ENCODE measurements around the gene STEAP2. TPM values are rescaled to one million over a fixed set of nuclear protein-coding genes. Genes with fewer than 3 reads are reported as not detected.

STEAP2 gene
- total and polyA plus RNA-seq, 4 donors: 3.1 to 73.2 (median 27.2) TPM

DNA sequence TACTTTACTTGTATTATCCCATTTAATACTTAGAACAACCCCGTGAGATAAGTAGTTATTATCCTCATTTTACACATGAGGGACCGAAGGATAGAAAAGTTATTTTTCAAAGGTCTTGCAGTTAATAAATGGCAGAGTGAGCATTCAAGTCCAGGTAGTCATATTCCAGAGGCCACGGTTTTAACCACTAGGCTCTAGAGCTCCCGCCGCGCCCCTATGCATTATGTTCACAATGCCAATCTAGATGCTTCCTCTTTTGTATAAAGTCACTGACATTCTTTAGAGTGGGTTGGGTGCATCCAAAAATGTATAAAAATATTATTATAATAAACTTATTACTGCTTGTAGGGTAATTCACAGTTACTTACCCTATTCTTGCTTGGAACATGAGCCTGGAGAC, 22.0 kb downstream of the STEAP2 start:
- ATAC-seq (ENCODE audit: low FRiP score) (no peak), DNase-seq (no peak)
- no peaks in the 10 kb centered on the region for H3K36me3 ChIP-seq (ENCODE audit: control insufficient read depth in 1 of 2, insufficient read depth in 2 of 2, low read length in 1 of 2)
- H3K4me1 ChIP-seq (ENCODE audit: control insufficient read depth in 1 of 2, insufficient read depth in 2 of 2, low read length in 2 of 2): no peaks in the 10 kb centered on the region
- no peak overlapping the region for H3K27ac ChIP-seq (ENCODE audit: low read depth in 1 of 2, low read length in 2 of 2)
- intact Hi-C loops (cut with DNase I): no loop called here
- no peaks in the 10 kb centered on the region for H3K9me3 ChIP-seq (ENCODE audit: control insufficient read depth, low read length)
- 96 to 98% methylated on average over 6 of the region's 6 CpGs for WGBS, 2 donors
- H3K27me3 ChIP-seq (ENCODE audit: control insufficient read depth in 1 of 2, insufficient read depth in 2 of 2, low read length in 1 of 2): no peaks in the 10 kb centered on the region
- no peak overlapping the region for H3K4me3 ChIP-seq (ENCODE audit: low read length in 2 of 2)

DNA sequence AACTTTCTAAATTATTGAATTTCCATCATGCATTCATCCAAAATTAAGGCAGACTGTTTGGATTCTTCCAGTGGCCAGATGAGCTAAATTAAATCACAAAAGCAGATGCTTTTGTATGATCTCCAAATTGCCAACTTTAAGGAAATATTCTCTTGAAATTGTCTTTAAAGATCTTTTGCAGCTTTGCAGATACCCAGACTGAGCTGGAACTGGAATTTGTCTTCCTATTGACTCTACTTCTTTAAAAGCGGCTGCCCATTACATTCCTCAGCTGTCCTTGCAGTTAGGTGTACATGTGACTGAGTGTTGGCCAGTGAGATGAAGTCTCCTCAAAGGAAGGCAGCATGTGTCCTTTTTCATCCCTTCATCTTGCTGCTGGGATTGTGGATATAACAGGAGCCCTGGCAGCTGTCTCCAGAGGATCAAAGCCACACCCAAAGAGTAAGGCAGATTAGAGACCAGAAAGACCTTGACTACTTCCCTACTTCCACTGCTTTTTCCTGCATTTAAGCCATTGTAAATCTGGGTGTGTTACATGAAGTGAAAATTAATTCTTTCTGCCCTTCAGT, 25.3 kb downstream of the STEAP2 start:
- intact Hi-C loops (cut with DNase I): no loop called here
- no peaks in the 10 kb centered on the region for H3K36me3 ChIP-seq (ENCODE audit: control insufficient read depth in 1 of 2, insufficient read depth in 2 of 2, low read length in 1 of 2)
- WGBS, 2 donors: 92 to 94% methylated on average over 1 of the region's 1 CpG
- H3K4me3 ChIP-seq (ENCODE audit: low read length in 2 of 2): no peak overlapping the region
- no peak for ATAC-seq (ENCODE audit: low FRiP score)
- DNase-seq: no peak
- H3K27me3 ChIP-seq (ENCODE audit: control insufficient read depth in 1 of 2, insufficient read depth in 2 of 2, low read length in 1 of 2): no peaks in the 10 kb centered on the region
- H3K4me1 ChIP-seq (ENCODE audit: control insufficient read depth in 1 of 2, insufficient read depth in 2 of 2, low read length in 2 of 2): no peaks in the 10 kb centered on the region
- H3K27ac ChIP-seq (ENCODE audit: low read depth in 1 of 2, low read length in 2 of 2): no peak overlapping the region
- no peaks in the 10 kb centered on the region for H3K9me3 ChIP-seq (ENCODE audit: control insufficient read depth, low read length)

DNA sequence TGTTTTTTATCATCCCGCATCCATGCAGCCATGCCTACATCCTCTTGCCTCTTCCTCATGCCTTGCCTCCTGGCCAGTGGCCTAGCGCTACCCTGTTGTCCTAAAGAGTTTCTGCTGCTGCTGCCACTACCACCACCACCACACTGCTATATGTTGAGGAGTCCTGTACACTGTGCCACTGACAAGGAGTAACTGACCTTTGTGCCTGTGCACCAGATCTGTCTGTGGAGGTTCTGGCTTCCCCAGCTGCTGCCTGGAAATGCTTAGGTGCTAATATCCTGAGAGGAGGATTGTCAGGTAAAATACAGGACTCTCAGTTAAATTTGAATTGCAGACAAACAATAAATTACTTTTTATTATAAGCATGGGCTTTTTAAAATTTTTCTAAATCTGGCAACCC, 26.5 kb downstream of the STEAP2 start:
- DNase-seq (no peak), ATAC-seq (ENCODE audit: low FRiP score) (no peak)
- no peaks in the 10 kb centered on the region for H3K9me3 ChIP-seq (ENCODE audit: control insufficient read depth, low read length)
- 95 to 97% methylated on average over 2 of the region's 2 CpGs for WGBS, 2 donors
- intact Hi-C loops (cut with DNase I): no loop called here
- no peak overlapping the region for H3K27ac ChIP-seq (ENCODE audit: low read depth in 1 of 2, low read length in 2 of 2)
- H3K27me3 ChIP-seq (ENCODE audit: control insufficient read depth in 1 of 2, insufficient read depth in 2 of 2, low read length in 1 of 2): no peaks in the 10 kb centered on the region
- H3K4me3 ChIP-seq (ENCODE audit: low read length in 2 of 2): no peak overlapping the region
- no peaks in the 10 kb centered on the region for H3K36me3 ChIP-seq (ENCODE audit: control insufficient read depth in 1 of 2, insufficient read depth in 2 of 2, low read length in 1 of 2)
- no peaks in the 10 kb centered on the region for H3K4me1 ChIP-seq (ENCODE audit: control insufficient read depth in 1 of 2, insufficient read depth in 2 of 2, low read length in 2 of 2)

DNA sequence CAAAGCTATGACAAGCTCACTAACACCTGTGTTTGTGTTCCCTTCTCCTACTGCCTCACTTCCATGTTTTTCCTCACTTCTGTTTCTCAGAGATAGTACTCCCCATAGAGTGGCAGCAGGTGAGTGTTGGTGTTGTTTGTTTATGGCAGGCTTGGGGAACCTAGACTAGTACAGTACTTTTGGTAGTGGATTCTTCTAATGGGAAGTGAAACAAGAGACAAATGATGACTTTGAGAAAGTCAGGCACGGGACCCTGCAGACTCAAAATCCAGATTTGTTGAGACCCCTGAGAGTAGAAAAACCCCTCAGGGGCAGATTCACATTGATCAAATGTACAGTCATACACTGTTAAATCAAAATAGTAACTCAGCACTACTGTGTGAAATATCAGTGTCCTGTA, 27.0 kb downstream of the STEAP2 start:
- Histone ChIP-seq H3K36me3 (ENCODE audit: control insufficient read depth in 1 of 2, insufficient read depth in 2 of 2, low read length in 1 of 2) (no peaks in the 10 kb centered on the region), H3K27ac (ENCODE audit: low read depth in 1 of 2, low read length in 2 of 2) (no peak overlapping the region), H3K9me3 (ENCODE audit: control insufficient read depth, low read length) (no peaks in the 10 kb centered on the region), H3K4me1 (ENCODE audit: control insufficient read depth in 1 of 2, insufficient read depth in 2 of 2, low read length in 2 of 2) (no peaks in the 10 kb centered on the region), H3K4me3 (ENCODE audit: low read length in 2 of 2) (no peak overlapping the region), H3K27me3 (ENCODE audit: control insufficient read depth in 1 of 2, insufficient read depth in 2 of 2, low read length in 1 of 2) (no peaks in the 10 kb centered on the region)
- 77 to 85% methylated on average over 1 of the region's 1 CpG for WGBS, 2 donors
- ATAC-seq (ENCODE audit: low FRiP score) (no peak), DNase-seq (no peak)
- intact Hi-C loops (cut with DNase I): no loop called here

DNA sequence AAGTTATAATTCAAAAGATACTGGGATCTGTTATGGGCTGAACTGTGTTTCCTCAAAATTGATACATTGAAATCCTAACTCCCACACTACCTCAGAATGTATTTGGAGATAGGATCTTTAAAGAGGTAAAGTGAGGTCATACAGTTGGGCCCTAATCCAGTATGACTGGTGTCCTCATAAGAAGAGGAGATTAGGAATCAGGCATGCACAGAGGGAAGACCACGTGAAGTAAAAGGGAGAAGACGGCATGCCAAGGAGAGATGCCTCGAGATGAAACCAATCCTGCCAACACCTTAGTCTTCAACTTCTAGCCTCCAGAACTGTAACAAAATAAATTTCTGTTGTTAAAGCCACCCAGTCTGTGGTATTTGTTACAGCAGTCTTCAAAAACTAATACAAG, 27.5 kb downstream of the STEAP2 start:
- intact Hi-C loops (cut with DNase I): no loop called here
- H3K9me3 ChIP-seq (ENCODE audit: control insufficient read depth, low read length): no peaks in the 10 kb centered on the region
- H3K27me3 ChIP-seq (ENCODE audit: control insufficient read depth in 1 of 2, insufficient read depth in 2 of 2, low read length in 1 of 2): no peaks in the 10 kb centered on the region
- DNase-seq (no peak), ATAC-seq (ENCODE audit: low FRiP score) (no peak)
- no peak overlapping the region for H3K4me3 ChIP-seq (ENCODE audit: low read length in 2 of 2)
- 74 to 87% methylated on average over 3 of the region's 3 CpGs for WGBS, 2 donors
- H3K36me3 ChIP-seq (ENCODE audit: control insufficient read depth in 1 of 2, insufficient read depth in 2 of 2, low read length in 1 of 2): no peaks in the 10 kb centered on the region
- H3K27ac ChIP-seq (ENCODE audit: low read depth in 1 of 2, low read length in 2 of 2): no peak overlapping the region
- no peaks in the 10 kb centered on the region for H3K4me1 ChIP-seq (ENCODE audit: control insufficient read depth in 1 of 2, insufficient read depth in 2 of 2, low read length in 2 of 2)

DNA sequence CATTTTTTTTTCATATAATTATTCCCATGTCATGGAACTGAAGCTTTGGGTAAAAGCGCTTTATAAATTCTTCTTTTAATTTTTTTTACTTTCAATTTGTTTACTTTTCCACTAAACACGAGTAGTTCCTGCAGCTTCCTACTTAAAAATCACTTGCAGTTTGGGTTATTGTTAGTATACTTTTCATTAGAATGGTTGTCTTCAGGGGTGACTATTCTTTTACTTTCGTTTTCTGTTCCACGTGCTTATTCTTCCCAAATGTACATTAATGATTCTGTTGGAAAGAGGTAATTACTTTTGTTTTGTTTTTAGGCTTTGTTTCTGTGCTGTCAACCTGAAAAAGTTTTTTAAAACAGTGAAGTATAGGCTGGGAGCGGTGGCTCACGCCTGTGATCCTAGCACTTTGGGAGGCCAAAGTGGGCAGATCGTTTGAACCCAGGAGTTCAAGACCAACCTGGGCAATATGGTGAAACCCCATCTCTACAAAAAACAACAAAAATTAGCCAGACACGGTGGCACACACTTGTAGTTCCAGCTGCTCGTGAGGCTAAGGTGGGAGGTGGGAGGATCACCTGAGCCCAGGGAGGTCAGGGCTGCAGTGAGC, 28.2 kb downstream of the STEAP2 start:
- 82 to 84% methylated on average over 9 of the region's 9 CpGs for WGBS, 2 donors
- H3K4me1 ChIP-seq (ENCODE audit: control insufficient read depth in 1 of 2, insufficient read depth in 2 of 2, low read length in 2 of 2): no peaks in the 10 kb centered on the region
- H3K27me3 ChIP-seq (ENCODE audit: control insufficient read depth in 1 of 2, insufficient read depth in 2 of 2, low read length in 1 of 2): no peaks in the 10 kb centered on the region
- H3K36me3 ChIP-seq (ENCODE audit: control insufficient read depth in 1 of 2, insufficient read depth in 2 of 2, low read length in 1 of 2): no peaks in the 10 kb centered on the region
- ATAC-seq (ENCODE audit: low FRiP score) (no peak), DNase-seq (no peak)
- H3K9me3 ChIP-seq (ENCODE audit: control insufficient read depth, low read length): no peaks in the 10 kb centered on the region
- no peak overlapping the region for H3K4me3 ChIP-seq (ENCODE audit: low read length in 2 of 2)
- intact Hi-C loops (cut with DNase I): no loop called here
- H3K27ac ChIP-seq (ENCODE audit: low read depth in 1 of 2, low read length in 2 of 2): no peak overlapping the region

DNA sequence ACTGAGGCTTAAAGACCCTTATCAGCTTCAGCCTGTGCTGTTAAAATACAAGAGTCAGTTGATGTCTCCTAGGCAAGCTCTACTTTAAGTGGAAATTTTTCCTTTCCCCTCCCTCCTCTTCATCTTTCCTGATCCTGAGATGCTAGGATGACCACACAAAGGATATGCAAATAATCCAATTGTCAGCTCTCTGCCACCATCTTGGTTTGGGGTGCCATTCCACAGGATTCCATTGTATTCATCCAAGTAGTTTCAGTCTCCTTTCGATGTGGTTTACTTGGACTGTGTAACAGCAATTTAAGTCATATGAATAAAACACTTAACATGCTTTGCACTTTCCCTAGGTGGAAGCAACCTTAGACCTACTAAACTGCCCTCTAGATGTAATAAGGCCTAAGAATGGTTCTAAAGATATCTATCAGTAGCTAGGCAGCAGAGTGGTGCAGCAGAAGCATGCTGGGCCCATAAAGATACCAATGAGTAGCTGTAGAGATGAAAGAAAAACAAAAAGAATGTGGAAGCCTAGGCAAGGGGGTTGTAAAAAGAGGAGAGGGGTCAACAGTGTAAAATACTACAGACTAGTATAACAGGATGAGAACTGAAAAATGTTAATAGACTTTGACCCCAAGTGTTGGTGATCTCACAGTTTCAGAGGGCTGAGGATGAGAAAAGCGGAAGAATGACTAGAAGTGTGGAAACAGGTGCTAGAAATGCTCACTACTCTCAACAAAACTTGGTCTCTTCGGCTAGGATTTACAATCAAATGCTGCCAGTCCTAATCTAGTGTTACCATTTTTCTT, 31.0 kb downstream of the STEAP2 start:
- H3K36me3 ChIP-seq (ENCODE audit: control insufficient read depth in 1 of 2, insufficient read depth in 2 of 2, low read length in 1 of 2): no peaks in the 10 kb centered on the region
- ATAC-seq (ENCODE audit: low FRiP score): no peak
- no peak overlapping the region for H3K27ac ChIP-seq (ENCODE audit: low read depth in 1 of 2, low read length in 2 of 2)
- intact Hi-C loops (cut with DNase I): no loop called here
- peaks cover 0 to 3% of the 10 kb centered on the region in 2 donors for H3K4me1 ChIP-seq (ENCODE audit: control insufficient read depth in 1 of 2, insufficient read depth in 2 of 2, low read length in 2 of 2)
- H3K27me3 ChIP-seq (ENCODE audit: control insufficient read depth in 1 of 2, insufficient read depth in 2 of 2, low read length in 1 of 2): no peaks in the 10 kb centered on the region
- no peak for DNase-seq
- H3K9me3 ChIP-seq (ENCODE audit: control insufficient read depth, low read length): no peaks in the 10 kb centered on the region
- 83 to 88% methylated on average over 3 of the region's 3 CpGs for WGBS, 2 donors
- no peak overlapping the region for H3K4me3 ChIP-seq (ENCODE audit: low read length in 2 of 2)

DNA sequence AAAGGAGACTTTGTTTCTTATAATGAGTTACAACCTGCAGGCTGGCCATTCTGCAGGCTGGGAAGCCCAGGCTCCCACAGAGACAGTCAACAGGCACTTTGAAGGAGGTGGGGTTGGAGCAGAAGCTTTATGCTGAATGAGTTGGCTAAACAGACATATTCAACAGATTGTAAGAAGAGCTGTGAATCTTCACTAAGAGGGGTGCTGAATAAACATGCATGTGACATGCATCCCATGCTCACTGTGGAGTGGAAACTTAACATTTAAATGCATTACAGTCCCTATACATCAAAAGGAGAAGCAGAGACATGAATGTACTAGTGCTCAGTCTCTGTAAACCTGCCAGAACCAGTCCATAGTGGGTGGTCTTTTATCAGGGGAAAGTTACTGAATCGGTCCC, 32.0 kb downstream of the STEAP2 start:
- Histone ChIP-seq H3K27me3 (ENCODE audit: control insufficient read depth in 1 of 2, insufficient read depth in 2 of 2, low read length in 1 of 2) (no peaks in the 10 kb centered on the region), H3K4me3 (ENCODE audit: low read length in 2 of 2) (no peak overlapping the region), H3K27ac (ENCODE audit: low read depth in 1 of 2, low read length in 2 of 2) (no peak overlapping the region), H3K36me3 (ENCODE audit: control insufficient read depth in 1 of 2, insufficient read depth in 2 of 2, low read length in 1 of 2) (no peaks in the 10 kb centered on the region), H3K4me1 (ENCODE audit: control insufficient read depth in 1 of 2, insufficient read depth in 2 of 2, low read length in 2 of 2) (peaks cover 0 to 3% of the 10 kb centered on the region in 2 donors), H3K9me3 (ENCODE audit: control insufficient read depth, low read length) (no peaks in the 10 kb centered on the region)
- intact Hi-C loops (cut with DNase I): no loop called here
- 36 to 39% methylated on average over 1 of the region's 1 CpG for WGBS, 2 donors
- ATAC-seq (ENCODE audit: low FRiP score) (no peak), DNase-seq (no peak)

DNA sequence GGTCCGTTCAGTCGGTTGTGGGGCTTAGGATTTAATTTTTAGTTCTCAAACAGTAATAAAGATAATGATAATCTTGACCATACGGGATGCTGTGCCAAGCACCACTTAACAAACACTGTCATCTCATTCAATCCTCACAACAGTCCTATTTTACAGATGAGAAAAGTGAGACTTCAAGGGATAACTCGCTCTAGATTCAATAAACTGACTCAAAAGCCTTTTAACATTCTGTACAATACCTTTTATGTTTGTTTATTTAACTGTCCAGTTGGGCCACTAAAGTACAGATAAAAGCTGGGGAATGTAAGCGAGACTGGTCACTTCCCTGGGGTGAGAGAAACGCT, 33.0 kb downstream of the STEAP2 start:
- Histone ChIP-seq H3K9me3 (ENCODE audit: control insufficient read depth, low read length) (no peaks in the 10 kb centered on the region), H3K4me3 (ENCODE audit: low read length in 2 of 2) (peak overlapping the region; percentile 71), H3K27me3 (ENCODE audit: control insufficient read depth in 1 of 2, insufficient read depth in 2 of 2, low read length in 1 of 2) (no peaks in the 10 kb centered on the region), H3K36me3 (ENCODE audit: control insufficient read depth in 1 of 2, insufficient read depth in 2 of 2, low read length in 1 of 2) (no peaks in the 10 kb centered on the region), H3K27ac (ENCODE audit: low read depth in 1 of 2, low read length in 2 of 2) (no peak overlapping the region), H3K4me1 (ENCODE audit: control insufficient read depth in 1 of 2, insufficient read depth in 2 of 2, low read length in 2 of 2) (peaks cover 0 to 3% of the 10 kb centered on the region in 2 donors)
- intact Hi-C loops (cut with DNase I): no loop called here
- WGBS, 2 donors: 9 to 14% methylated on average over 6 of the region's 6 CpGs
- DNase-seq (no peak), ATAC-seq (ENCODE audit: low FRiP score) (no peak)
